Measurements from ENCODE around the gene ACAT1. TPM values are rescaled to one million over a fixed set of nuclear protein-coding genes. Genes with fewer than 3 reads are reported as not detected.
"Not testable (repeated sequence)": the region's sequence is repeated elsewhere in the genome, so short reads cannot be mapped to it uniquely, and the experiment has no call there.

The ACAT1 gene
- total RNA-seq, 1 donor from 2014 or later = 39.4 TPM

- TF ChIP-seq, protein P1, sequence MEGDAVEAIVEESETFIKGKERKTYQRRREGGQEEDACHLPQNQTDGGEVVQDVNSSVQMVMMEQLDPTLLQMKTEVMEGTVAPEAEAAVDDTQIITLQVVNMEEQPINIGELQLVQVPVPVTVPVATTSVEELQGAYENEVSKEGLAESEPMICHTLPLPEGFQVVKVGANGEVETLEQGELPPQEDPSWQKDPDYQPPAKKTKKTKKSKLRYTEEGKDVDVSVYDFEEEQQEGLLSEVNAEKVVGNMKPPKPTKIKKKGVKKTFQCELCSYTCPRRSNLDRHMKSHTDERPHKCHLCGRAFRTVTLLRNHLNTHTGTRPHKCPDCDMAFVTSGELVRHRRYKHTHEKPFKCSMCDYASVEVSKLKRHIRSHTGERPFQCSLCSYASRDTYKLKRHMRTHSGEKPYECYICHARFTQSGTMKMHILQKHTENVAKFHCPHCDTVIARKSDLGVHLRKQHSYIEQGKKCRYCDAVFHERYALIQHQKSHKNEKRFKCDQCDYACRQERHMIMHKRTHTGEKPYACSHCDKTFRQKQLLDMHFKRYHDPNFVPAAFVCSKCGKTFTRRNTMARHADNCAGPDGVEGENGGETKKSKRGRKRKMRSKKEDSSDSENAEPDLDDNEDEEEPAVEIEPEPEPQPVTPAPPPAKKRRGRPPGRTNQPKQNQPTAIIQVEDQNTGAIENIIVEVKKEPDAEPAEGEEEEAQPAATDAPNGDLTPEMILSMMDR (IDR thresholded peaks at IDR 0.05; ENCODE audit: partially characterized antibody, unreplicated experiment) = no peak
- Mint-ChIP-seq H3K4me3 (ENCODE audit: unreplicated experiment) (no peak overlapping the region), H3K27ac (ENCODE audit: unreplicated experiment) (no peak overlapping the region), H3K36me3 (ENCODE audit: unreplicated experiment) (no peaks in the 10 kb centered on the region), H3K4me1 (ENCODE audit: low read depth, unreplicated experiment) (no peaks in the 10 kb centered on the region), H3K27me3 (ENCODE audit: unreplicated experiment) (peaks cover 2% of the 10 kb centered on the region), H3K9me3 (ENCODE audit: unreplicated experiment) (peaks cover under 1% of the 10 kb centered on the region)
- DNase-seq = no peak
Measured at GRCh38 chr11:108115500-108116140, 5.7 kb upstream of the ACAT1 start.

- TF ChIP-seq, protein P1 (IDR thresholded peaks at IDR 0.05; ENCODE audit: partially characterized antibody, unreplicated experiment) = peak; percentile 36
- Mint-ChIP-seq H3K4me1 (ENCODE audit: low read depth, unreplicated experiment) (peaks cover 5% of the 10 kb centered on the region), H3K9me3 (ENCODE audit: unreplicated experiment) (peaks cover 7% of the 10 kb centered on the region), H3K4me3 (ENCODE audit: unreplicated experiment) (no peak overlapping the region), H3K27ac (ENCODE audit: unreplicated experiment) (no peak overlapping the region), H3K36me3 (ENCODE audit: unreplicated experiment) (no peaks in the 10 kb centered on the region), H3K27me3 (ENCODE audit: unreplicated experiment) (peaks cover 2% of the 10 kb centered on the region)
- DNase-seq = no peak
Measured at GRCh38 chr11:108117746-108118371, 3.5 kb upstream of the ACAT1 start.

- DNase-seq; H3K4me1 Mint-ChIP-seq (ENCODE audit: low read depth, unreplicated experiment); H3K9me3 Mint-ChIP-seq (ENCODE audit: unreplicated experiment); H3K27me3 Mint-ChIP-seq (ENCODE audit: unreplicated experiment); H3K36me3 Mint-ChIP-seq (ENCODE audit: unreplicated experiment): not testable (repeated sequence)
- H3K27ac Mint-ChIP-seq (ENCODE audit: unreplicated experiment) = peak overlapping the region; percentile 43
- peak overlapping the region; percentile 34 for H3K4me3 Mint-ChIP-seq (ENCODE audit: unreplicated experiment)
Measured at GRCh38 chr11:108120936-108121273, 462 bp upstream of the ACAT1 start.

- TF ChIP-seq, protein P1 (IDR thresholded peaks at IDR 0.05; ENCODE audit: partially characterized antibody, unreplicated experiment) = no peak
- Mint-ChIP-seq H3K27me3 (ENCODE audit: unreplicated experiment) (peaks cover 5% of the 10 kb centered on the region), H3K27ac (ENCODE audit: unreplicated experiment) (peak overlapping the region; percentile 85), H3K9me3 (ENCODE audit: unreplicated experiment) (peaks cover 7% of the 10 kb centered on the region), H3K4me1 (ENCODE audit: low read depth, unreplicated experiment) (peaks cover 8% of the 10 kb centered on the region), H3K4me3 (ENCODE audit: unreplicated experiment) (peak overlapping the region; percentile 95), H3K36me3 (ENCODE audit: unreplicated experiment) (no peaks in the 10 kb centered on the region)
- DNase-seq = no peak
Measured at GRCh38 chr11:108122166-108122628, 830 bp downstream of the ACAT1 start.

DNA sequence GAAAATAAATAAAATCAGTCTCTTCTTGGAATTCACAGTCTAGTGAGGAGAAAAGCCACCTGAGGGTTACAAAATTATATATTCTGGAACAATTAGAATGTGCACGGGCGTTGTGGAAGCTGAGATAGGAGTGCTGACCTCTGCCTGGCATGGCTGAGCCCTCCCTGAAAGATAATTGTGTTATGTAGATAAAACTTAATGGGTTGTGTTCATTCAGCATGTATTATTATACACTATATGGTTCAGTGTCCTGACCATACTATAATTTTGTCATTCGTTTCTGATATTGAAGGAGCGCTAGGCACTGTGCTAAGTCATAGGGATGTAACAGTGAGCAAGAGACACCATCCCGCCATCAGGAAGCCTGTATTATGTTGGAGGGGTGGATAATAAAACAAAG is 3.7 kb downstream of the ACAT1 start:
- DNase-seq = no peak
- Mint-ChIP-seq H3K4me1 (ENCODE audit: low read depth, unreplicated experiment) (peaks cover 8% of the 10 kb centered on the region), H3K9me3 (ENCODE audit: unreplicated experiment) (peaks cover 7% of the 10 kb centered on the region), H3K4me3 (ENCODE audit: unreplicated experiment) (no peak overlapping the region), H3K27me3 (ENCODE audit: unreplicated experiment) (peaks cover 5% of the 10 kb centered on the region), H3K36me3 (ENCODE audit: unreplicated experiment) (no peaks in the 10 kb centered on the region), H3K27ac (ENCODE audit: unreplicated experiment) (no peak overlapping the region)
- TF ChIP-seq, protein P1 (IDR thresholded peaks at IDR 0.05; ENCODE audit: partially characterized antibody, unreplicated experiment) = no peak

Measured in glutamatergic neuron (in vitro differentiated cells).